ENCODE results near the gene MYEOV. TPM values are rescaled to one million over a fixed set of nuclear protein-coding genes. Genes with fewer than 3 reads are reported as not detected.

The MYEOV gene
- total and polyA plus RNA-seq, 9 of the 15 experiments (the other 6 are each of a cell fraction or from before 2014, with no cell fraction given) = 10.2 to 133 (median 32.2) TPM

GRCh38 chr11:69287968-69288882 lies 5.7 kb upstream of the MYEOV start (continued):
- TF ChIP-seq MGA (IDR thresholded peaks at IDR 0.05) (no peak), RBBP5 (IDR thresholded peaks at IDR 0.05; ENCODE audit: borderline replicate concordance, insufficient read depth, low read length, poor library complexity, severe bottlenecking) (no peak), HDAC3 (IDR thresholded peaks at IDR 0.05; ENCODE audit: borderline replicate concordance, partially characterized antibody) (no peak), TRIM28 (IDR thresholded peaks at IDR 0.05) (no peak), CEBPB (tag; IDR thresholded peaks at IDR 0.05) (no peak), NR2F6 (CRISPR knock-in tag; IDR thresholded peaks at IDR 0.05) (no peak), CREB5 (CRISPR knock-in tag; IDR thresholded peaks at IDR 0.05) (no peak), E2F5 (CRISPR knock-in tag; IDR thresholded peaks at IDR 0.05) (no peak), PHB2 (IDR thresholded peaks at IDR 0.05; ENCODE audit: low read depth) (no peak), SRF (CRISPR knock-in tag; IDR thresholded peaks at IDR 0.05) (no peak)

Measured in K562 (cell line).